ENCODE results near the gene ABCC8. TPM values are rescaled to one million over a fixed set of nuclear protein-coding genes. Genes with fewer than 3 reads are reported as not detected.

Gene ABCC8
- total and polyA plus RNA-seq, 2 of the 8 experiments (the other 6 are each of a cell fraction or from before 2014, with no cell fraction given) = 3.7 to 4.9 TPM

DNA sequence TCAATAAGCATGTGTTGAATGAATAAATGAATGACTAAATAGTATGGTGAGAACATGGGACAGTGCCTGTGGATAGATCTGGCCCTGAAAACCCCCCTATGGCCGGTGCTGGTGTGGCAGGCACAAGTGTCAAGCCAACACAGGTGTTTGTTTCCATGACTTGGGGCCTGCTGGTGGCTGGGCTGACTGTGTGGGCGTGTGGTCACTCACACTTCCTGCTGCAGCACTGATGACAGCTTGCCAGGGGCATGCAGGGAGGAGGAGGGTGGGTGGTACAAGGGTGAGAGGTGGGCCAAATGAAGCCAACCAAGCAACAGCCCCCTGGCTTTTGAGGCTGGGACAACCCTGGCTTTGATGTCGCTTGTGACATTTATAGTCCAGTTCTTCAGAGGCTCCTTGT lies 30.3 kb upstream of the ABCC8 start (continued):
- TF ChIP-seq, protein P1, sequence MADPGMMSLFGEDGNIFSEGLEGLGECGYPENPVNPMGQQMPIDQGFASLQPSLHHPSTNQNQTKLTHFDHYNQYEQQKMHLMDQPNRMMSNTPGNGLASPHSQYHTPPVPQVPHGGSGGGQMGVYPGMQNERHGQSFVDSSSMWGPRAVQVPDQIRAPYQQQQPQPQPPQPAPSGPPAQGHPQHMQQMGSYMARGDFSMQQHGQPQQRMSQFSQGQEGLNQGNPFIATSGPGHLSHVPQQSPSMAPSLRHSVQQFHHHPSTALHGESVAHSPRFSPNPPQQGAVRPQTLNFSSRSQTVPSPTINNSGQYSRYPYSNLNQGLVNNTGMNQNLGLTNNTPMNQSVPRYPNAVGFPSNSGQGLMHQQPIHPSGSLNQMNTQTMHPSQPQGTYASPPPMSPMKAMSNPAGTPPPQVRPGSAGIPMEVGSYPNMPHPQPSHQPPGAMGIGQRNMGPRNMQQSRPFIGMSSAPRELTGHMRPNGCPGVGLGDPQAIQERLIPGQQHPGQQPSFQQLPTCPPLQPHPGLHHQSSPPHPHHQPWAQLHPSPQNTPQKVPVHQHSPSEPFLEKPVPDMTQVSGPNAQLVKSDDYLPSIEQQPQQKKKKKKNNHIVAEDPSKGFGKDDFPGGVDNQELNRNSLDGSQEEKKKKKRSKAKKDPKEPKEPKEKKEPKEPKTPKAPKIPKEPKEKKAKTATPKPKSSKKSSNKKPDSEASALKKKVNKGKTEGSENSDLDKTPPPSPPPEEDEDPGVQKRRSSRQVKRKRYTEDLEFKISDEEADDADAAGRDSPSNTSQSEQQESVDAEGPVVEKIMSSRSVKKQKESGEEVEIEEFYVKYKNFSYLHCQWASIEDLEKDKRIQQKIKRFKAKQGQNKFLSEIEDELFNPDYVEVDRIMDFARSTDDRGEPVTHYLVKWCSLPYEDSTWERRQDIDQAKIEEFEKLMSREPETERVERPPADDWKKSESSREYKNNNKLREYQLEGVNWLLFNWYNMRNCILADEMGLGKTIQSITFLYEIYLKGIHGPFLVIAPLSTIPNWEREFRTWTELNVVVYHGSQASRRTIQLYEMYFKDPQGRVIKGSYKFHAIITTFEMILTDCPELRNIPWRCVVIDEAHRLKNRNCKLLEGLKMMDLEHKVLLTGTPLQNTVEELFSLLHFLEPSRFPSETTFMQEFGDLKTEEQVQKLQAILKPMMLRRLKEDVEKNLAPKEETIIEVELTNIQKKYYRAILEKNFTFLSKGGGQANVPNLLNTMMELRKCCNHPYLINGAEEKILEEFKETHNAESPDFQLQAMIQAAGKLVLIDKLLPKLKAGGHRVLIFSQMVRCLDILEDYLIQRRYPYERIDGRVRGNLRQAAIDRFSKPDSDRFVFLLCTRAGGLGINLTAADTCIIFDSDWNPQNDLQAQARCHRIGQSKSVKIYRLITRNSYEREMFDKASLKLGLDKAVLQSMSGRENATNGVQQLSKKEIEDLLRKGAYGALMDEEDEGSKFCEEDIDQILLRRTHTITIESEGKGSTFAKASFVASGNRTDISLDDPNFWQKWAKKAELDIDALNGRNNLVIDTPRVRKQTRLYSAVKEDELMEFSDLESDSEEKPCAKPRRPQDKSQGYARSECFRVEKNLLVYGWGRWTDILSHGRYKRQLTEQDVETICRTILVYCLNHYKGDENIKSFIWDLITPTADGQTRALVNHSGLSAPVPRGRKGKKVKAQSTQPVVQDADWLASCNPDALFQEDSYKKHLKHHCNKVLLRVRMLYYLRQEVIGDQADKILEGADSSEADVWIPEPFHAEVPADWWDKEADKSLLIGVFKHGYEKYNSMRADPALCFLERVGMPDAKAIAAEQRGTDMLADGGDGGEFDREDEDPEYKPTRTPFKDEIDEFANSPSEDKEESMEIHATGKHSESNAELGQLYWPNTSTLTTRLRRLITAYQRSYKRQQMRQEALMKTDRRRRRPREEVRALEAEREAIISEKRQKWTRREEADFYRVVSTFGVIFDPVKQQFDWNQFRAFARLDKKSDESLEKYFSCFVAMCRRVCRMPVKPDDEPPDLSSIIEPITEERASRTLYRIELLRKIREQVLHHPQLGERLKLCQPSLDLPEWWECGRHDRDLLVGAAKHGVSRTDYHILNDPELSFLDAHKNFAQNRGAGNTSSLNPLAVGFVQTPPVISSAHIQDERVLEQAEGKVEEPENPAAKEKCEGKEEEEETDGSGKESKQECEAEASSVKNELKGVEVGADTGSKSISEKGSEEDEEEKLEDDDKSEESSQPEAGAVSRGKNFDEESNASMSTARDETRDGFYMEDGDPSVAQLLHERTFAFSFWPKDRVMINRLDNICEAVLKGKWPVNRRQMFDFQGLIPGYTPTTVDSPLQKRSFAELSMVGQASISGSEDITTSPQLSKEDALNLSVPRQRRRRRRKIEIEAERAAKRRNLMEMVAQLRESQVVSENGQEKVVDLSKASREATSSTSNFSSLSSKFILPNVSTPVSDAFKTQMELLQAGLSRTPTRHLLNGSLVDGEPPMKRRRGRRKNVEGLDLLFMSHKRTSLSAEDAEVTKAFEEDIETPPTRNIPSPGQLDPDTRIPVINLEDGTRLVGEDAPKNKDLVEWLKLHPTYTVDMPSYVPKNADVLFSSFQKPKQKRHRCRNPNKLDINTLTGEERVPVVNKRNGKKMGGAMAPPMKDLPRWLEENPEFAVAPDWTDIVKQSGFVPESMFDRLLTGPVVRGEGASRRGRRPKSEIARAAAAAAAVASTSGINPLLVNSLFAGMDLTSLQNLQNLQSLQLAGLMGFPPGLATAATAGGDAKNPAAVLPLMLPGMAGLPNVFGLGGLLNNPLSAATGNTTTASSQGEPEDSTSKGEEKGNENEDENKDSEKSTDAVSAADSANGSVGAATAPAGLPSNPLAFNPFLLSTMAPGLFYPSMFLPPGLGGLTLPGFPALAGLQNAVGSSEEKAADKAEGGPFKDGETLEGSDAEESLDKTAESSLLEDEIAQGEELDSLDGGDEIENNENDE (IDR thresholded peaks at IDR 0.05; ENCODE audit: insufficient replicate concordance, low read length) = no peak
- TF ChIP-seq FOSL1 (IDR thresholded peaks at IDR 0.05; ENCODE audit: insufficient read depth, low read depth, low read length) = no peak
- no peak for TF ChIP-seq KDM5A (IDR thresholded peaks at IDR 0.05; ENCODE audit: low read length)
